ENCODE data around the gene SLC39A2.

DNA sequence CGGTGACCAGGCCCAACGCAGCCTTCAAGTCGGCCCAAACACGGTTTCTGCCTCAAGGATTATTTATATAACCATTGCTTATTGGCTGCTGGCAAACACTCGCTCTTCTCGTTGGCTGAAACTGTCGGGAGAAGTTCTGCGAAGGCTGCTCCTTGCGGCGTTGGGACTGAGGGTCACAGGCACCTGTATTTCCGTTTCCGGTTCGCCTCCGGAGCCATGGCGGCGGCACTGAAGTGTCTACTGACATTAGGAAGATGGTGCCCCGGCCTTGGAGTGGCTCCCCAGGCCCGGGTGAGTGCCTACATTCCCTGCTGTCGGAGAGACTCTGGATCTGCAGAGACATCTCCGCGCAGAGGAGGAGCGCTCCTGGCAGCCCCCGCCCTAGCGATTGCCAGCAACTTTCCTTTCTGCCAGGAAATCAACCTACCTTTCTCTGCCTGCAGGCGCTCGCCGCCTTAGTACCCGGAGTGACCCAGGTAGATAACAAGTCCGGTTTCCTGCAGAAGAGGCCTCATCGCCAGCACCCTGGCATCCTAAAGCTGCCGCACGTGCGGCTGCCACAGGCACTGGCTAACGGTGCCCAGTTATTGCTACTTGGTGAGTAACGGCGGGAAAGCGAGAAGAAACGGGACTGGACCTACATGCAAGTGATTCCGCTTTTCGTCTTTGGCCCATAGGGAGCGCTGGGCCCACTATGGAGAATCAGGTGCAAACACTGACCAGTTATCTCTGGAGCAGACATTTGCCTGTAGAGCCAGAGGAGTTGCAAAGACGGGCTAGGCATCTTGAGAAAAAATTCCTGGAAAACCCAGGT is 9.1 kb upstream of the SLC39A2 start, which contains the start of gene METTL17:
- TF ChIP-seq, protein P1, sequence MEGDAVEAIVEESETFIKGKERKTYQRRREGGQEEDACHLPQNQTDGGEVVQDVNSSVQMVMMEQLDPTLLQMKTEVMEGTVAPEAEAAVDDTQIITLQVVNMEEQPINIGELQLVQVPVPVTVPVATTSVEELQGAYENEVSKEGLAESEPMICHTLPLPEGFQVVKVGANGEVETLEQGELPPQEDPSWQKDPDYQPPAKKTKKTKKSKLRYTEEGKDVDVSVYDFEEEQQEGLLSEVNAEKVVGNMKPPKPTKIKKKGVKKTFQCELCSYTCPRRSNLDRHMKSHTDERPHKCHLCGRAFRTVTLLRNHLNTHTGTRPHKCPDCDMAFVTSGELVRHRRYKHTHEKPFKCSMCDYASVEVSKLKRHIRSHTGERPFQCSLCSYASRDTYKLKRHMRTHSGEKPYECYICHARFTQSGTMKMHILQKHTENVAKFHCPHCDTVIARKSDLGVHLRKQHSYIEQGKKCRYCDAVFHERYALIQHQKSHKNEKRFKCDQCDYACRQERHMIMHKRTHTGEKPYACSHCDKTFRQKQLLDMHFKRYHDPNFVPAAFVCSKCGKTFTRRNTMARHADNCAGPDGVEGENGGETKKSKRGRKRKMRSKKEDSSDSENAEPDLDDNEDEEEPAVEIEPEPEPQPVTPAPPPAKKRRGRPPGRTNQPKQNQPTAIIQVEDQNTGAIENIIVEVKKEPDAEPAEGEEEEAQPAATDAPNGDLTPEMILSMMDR (IDR thresholded peaks at IDR 0.05), result peak in 1 of 3 experiments; percentile 17
- TF ChIP-seq POLR2A (IDR thresholded peaks at IDR 0.05), result no peak

All from testis (tissue), 2 donors.